Activated CD4-positive, alpha-beta T cell treated with anti-CD3 and anti-CD28 coated beads, Interleukin-2, amount 50 U/mL, for 48 hours (primary cell): ENCODE measurements around the gene TVP23C.

ENCODE experiments used
- DNase-seq, 2 experiments: peaks; one replicate each; pipeline ENCODE4 v3.0.0-alpha.2; 2020

The TVP23C gene

DNA sequence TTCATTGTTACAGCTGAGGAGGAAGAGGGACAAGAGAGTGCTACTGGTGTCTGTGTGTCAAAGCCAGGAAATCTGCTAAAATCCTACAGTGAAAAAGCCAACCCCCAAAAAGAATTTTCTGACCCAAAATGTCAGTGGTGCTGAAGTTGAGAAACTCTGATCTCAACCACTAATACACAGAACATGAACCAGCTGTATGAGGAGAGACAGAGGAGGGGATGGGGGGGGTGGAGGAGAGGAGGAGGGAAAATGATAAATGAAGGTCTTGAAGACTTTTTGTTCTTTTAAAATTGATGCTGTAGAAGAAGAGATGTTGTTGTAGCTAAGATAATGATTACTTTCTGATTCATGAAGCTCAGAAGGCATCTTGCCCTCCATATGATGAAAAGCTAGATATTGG is 68.5 kb downstream of the TVP23C start:
- no peak for DNase-seq

DNA sequence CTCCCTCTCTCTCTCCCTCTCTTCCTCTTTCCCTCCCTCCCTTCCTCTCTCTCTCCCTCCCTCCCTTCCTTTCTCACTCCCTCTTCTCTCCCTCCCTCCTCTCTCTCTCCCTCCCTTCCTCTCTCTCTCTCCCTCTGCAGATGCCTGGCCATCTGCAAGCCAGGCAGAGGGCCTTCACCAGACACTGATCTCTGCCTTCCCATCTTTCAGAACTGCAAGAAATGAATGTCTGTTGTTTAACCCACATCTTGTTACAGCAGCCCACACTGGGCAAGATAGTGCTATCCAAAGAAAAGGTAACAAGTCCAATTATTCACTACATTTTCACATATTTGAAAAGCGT is 69.6 kb downstream of the TVP23C start:
- DNase-seq: no peak

DNA sequence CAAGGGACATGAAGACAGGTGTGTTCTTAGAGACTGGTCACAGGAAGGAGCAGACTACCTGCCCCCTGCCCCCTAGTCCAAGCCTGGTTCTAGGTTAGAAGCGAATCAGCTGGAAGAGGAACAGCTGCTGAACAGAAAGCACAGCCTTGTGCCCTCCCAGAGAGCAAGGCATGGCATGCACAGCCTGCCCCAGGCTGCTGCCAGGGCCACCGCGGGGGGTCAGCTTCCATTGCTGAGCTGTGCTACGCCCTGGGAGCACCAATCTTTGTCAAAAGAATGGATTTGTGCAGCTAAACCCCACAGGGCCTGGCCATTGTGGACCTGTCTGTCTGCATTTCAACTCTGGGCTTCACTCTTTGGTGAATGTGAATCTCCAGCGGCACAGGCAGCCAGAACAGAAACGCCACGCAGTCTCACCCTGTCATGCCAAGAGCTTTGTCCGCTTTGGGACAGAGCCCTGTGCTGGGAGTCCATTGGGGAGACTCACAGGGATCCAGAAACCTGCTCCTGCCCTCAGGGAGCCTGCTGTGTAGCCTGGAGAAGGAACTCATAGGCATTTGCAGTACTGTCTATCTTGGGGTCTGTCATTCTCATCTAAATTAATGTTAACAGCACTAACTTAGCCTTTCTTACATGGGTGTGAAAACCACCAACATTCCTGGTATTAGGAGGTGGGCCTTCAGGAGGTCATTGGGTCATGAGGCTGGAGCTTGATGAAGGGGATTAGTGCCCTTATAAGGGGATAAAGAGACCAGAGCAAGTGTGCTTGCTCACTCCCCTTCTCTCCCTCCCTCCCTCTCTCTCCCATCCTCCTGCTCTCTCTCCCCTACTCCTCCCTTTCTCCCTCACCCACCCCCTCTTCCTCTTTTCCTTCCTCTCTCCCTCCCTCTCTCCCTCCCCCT is 70.2 kb downstream of the TVP23C start:
- DNase-seq: no peak

DNA sequence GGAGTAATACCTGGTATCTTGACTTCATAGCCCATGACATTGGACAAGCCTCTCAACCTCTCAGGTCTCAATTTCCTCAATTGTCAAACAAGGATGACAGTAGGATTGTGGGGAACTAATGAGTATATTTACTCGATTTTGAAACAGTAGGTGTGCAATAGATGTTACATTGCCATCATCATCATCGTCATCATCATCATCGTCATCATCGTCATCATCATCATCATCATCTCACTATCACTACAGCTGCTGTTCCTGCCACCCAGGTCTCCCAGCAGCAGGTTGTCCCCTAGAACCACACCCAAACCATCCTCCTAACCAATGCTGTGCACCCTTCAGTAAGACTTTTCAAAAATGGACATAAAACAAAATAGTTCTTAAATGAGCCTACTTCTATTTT is 71.1 kb downstream of the TVP23C start:
- no peak for DNase-seq

DNA sequence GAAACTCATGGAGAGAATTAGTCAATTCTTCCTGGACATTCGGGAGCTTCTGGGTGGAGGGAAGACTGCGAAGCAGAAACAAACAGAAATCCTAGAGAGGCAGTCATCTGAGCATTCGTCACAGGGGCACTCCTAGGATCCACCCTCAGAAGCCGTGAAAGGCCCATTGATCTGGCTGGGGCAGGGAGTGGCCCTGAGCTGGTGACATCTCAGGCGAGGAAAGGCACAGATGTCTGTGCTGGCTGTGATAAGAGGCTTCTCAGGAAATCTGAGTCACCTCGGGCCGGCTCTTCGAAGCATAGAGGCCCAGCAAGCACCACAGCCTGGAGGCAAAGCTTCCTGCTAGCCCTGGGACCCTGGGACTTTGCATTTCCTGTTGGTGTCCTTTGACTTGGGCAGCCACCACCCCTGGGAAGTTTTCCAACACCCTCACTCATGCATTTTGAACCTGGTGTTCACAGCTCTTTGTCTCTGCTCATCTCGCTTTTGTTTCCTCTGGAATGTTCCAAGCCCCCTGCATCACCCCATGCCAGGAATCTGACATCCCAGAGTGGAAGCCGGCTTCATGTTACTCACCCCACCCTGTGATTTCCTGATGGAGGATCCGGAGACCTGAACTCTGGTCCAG is 72.5 kb downstream of the TVP23C start:
- peak; percentile 5 to 17 for DNase-seq

DNA sequence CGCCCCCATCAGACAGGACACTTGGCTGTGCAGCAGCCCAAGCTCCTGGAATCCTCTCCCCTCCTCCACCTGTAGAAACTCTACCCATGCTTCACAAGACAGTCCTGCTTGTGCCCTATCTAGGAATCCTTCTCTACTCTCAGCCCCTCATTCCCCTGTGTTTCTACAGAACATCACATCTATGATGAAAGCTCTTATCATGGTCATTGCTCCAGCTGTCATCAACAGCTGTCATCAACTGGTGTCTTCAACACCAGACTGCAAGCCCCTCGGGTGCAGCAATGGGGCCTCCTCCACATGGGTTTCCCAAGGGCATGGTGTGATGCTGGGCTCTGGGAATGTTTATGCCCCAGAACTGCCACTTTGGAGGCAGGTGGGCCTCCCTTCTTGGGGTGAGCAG is 74.7 kb downstream of the TVP23C start:
- no peak for DNase-seq

DNA sequence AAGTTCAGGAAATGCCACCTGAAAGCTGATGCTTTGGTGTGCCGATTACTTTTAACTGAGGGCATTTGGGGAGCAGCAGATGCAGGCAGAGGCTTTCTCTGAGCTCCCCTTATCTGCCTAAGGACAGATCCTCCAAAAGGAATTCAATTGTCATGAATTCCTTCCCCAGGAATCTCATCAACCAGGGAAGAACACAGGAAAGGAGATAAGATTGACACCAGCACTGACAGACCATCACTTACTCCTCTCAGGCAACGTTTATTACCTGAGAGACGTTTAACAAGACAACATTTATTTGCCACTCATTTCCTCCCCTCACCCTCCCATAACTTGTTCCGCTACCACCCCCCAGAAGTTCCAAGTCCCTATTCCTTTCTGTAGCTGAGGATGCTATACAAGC is 78.2 kb downstream of the TVP23C start:
- DNase-seq: no peak

DNA sequence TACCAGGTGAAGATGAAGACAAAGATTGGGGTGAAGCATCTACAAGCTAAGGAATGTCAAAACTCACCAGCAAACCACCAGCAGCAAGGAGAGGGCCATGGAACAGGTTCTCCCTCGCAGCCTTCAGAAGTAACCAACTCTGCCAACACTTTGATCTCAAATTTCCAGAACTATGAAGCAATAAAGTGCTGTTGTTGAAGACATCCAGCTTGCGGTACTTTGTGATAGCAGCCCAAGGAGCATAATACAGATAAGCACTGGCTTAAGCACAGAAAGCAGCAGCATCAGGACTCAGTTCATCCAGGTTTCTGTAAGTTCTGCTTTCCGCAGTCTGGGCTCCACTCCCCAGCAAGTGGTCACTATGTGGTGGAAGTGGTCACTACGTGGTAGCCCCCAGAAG is 79.9 kb downstream of the TVP23C start:
- no peak for DNase-seq

DNA sequence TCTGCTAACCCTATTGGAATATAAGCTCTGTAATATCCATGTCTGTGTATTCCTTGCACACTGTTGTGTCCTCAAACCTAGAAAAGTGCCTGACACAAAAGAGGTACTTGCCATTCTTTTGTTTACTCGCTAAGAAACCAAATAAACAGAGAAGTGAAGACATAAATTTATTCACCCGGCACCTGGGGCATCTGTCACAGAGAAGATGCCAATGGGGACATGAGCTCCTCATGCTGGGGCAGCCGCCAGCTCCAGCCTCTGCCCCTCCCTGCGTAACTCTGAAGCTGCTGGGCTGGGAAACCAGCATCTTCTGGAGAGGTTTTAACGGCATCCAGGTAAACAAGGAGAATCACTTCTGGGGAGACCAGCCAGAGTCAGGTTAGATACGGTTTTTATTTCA is 80.8 kb downstream of the TVP23C start:
- no peak for DNase-seq

DNA sequence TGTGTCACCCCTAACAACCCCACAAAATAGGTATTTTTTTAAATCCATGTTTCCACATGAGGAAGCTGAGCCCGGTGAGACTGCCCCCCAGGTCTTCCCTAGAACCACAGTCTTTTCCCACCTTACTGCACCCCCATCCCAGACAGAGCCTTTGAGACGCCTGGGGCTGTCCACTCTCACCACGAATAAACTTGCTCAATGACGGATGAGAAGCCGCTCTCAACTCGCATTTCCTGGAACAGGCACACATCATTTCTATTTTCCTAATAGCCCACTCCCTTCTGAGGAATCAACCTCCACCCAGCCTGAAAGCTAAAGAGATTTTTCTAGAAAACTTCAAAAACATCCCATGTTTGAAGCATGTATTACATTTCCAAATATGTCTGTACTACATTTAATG is 81.8 kb downstream of the TVP23C start:
- no peak for DNase-seq

DNA sequence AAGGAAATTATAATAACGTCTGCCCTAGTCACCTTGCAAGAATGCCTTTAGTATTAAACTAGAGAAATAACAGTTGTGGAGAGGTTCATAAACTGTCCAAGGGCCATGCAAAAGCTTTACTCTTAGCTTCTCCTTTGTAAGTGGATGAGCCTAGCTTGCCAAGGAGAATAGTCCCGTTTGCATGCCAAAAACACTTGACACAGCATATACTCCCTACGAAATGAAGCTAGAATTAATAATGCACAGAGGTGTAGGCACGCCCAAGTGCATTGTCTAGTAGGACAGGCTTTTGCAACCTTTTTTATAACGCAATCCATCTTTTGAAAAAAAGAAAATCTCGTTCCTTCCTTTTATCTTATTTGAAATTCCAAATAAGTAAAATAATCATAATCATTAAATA is 83.1 kb downstream of the TVP23C start:
- no peak for DNase-seq

DNA sequence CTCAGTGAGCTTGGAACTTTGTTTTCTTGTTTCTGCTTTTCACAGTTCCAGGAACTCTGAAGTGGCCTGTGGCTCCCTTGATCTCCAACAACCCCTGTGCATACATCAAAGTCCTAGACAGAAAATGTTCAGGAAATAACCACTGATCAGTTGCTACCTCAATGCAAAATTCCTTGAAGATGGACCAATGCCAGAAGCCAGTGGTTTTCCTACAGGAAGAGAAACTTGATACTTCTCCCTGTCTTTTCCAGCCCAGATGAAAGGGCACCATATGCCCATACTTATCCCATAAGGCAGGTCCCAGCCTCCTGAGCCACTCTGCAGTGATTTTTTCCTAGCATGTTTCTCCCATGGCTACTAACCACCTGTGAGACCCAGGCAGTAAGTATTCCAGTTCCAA is 83.6 kb downstream of the TVP23C start:
- no peak for DNase-seq

DNA sequence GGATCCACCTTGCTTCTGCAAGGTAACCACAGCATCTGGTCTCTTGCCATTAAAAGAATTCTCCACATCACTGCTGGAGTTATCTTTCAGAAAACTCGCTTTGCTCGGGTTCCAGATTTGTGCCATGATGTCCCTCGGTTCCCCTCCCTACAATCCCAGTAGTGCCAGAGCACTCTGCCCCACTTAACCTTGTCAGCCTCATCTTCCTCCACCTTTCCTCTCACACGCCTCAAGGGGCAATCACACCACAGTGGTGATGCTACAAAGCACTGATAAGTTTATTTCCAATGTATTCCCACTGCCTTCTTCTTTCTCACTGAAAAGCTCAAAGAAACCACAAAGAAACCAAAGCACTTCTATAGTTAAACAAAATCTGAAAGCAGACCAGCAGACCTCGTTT is 84.4 kb downstream of the TVP23C start:
- no peak for DNase-seq

DNA sequence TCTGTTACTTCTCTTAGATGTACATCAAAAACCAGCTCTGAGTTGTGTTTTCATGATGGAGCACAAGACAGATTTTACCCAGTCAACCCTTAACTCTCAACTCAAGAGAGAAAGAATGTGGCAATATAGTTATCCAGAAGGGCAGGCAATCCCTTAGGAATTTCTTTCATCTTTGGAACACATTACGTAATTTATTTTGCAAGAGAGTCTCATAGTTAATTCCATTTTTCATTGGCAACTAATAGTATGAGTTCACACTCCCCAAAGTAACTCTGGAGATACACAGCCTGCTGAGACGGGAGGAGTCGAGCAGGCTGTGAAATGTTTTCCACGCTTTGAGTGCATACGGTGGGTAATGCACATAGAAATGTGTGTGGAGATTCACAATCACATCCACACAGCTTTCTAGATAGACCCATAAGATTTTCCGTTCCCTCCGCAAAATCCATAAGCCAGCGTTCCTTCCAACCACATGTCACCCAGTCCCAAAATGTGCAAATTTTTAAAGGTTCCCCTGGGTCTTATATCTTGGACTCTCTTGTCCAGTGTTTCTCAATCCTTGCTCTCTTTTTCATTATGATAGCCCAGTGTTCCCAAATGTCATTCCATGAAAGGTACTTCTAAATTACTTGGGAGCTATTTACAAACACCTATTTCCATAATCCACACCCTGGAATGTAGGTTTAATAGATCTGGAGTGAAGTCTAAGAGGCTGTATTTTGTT is 87.5 kb downstream of the TVP23C start:
- no peak for DNase-seq

DNA sequence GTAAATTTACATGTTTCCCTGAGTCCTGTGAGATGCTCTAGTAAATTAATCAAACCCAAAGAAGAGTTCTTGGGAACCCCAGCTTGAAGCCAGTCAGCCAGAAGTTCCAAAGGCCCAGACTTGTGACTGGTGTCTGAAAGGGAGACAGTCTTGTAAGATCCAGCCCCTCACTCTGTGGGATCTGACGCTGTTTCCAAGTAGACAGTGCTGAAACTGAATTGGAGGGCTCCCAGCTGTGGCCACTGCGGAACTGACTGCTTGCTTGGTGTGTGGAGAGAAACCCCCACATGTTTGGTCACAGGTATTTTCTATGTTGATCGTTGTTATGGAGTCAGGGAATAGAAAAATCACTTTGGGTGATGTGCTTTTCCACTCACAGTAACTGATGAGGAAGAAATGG is 90.4 kb downstream of the TVP23C start:
- DNase-seq: no peak

DNA sequence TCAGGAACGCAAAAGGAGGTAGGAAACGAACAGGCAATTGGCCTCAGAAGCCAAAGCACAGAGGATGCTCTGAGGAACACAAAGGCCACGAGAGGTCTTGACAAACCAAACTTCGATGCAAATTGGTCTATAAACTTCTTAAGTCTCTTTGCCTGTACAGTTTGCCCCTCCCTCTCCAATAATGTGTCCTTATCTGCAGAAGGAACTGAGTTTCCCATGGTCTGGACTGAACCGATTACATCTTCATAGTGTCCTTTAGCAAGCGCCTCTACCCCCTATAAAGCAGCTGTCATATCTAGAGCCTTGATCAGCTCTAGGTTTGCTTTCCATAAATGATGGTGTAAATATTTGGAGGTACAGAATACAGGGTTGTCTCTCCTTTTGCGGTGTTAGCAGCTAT is 92.7 kb downstream of the TVP23C start:
- no peak for DNase-seq

DNA sequence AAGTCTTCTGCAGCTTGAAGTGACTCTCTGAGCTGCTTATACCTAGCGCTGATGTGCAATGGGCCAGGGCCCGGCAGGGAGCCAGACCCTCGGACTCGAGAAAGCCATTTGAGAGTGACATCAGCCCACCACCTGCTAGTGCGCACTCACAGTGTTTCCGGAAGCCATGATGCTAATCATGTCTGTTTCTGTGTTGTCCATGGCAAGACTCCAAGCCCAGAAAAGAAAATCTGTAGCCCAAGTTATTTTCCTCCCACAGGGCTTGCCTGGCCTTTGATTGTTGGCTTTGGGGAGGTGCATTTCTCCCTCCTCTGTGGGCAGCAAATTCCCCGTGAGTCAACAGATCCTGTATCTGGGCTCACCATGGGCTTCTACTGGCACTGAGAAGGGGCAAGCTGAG is 94.0 kb downstream of the TVP23C start:
- no peak for DNase-seq

DNA sequence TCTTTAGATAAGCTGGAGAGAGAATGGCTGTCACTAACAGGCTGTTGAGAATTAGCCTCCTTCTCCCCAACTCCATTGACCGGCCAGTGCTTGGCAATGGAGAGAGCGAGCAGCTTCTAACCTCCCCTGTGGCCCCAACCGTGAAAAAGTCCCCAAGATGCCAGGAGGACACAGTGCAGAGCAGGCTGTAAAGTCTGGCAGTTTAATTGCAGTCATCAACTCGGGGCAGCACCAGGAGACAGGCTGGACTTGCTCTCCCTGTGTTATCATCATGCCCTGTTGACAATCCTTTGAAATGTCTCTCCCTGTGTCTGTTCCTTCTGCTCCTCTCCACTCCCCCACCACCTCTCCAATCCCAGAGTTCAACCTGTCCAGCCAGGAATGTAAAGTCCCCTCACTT is 95.2 kb downstream of the TVP23C start:
- DNase-seq: no peak

DNA sequence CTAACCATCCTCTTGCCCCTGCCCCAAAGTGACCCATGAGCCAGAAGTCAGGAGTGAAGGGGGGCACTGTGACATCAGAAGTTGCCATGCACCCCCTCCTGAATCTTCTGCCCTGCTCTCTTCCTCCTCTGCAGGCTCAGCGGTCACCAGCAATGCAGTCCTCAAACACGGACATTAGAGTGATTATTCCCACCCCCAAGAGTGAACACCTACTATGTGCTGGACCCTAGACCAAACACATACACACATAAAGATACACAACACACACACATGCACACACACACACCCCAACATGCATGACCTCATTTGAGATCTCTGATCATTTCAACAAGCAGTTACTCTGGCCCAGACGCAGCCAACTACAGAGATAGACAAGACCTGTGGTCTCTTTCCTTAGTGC is 95.7 kb downstream of the TVP23C start, which contains the start of gene CDRT4:
Gene CDRT4, minus strand, starts transcription at position 30 of the 400 bp plus-strand sequence. CDS start 27,383 bp downstream, outside the sequence.
- no peak for DNase-seq

DNA sequence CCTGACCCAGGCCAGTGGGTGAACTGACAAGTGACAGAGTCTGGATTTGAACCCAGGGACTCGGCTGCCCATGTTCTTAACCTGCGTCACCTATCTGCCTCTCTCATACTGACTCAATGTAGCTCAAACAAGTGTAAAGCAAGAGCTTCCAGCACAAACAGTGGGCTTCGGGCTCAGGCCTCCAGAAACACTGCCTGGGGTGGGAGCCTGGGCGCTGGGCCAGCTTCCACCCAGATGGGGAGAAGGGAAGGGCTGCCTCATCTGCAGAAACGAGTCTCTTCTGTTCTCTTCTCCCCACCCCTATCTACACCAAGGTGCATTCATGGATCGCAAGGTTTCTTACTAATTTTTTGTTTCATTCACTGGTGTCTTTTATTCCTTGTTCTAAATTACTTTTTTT is 97.2 kb downstream of the TVP23C start:
- no peak for DNase-seq

DNA sequence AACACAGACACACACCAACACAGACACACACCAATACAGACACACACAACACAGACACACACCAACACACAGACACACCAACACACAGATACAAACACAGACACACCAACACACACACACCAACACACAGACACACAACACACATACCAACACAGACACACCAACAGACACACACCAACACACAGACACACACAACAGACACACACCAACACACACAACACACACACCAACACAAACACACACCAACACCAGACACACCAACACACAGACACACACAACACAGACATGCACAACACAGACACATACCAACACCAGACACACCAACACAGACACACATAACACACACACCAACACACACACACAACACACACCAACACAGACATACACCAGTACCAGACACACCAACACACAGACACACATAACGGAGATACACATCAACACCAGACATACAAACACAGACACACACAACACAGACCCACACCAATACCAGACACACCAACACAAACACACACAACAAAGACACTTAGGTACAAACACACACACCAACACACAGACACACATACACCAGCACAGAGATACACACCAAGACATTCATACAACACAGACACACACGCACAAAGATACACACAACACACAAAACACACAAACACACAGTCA is 98.1 kb downstream of the TVP23C start:
- no peak for DNase-seq

DNA sequence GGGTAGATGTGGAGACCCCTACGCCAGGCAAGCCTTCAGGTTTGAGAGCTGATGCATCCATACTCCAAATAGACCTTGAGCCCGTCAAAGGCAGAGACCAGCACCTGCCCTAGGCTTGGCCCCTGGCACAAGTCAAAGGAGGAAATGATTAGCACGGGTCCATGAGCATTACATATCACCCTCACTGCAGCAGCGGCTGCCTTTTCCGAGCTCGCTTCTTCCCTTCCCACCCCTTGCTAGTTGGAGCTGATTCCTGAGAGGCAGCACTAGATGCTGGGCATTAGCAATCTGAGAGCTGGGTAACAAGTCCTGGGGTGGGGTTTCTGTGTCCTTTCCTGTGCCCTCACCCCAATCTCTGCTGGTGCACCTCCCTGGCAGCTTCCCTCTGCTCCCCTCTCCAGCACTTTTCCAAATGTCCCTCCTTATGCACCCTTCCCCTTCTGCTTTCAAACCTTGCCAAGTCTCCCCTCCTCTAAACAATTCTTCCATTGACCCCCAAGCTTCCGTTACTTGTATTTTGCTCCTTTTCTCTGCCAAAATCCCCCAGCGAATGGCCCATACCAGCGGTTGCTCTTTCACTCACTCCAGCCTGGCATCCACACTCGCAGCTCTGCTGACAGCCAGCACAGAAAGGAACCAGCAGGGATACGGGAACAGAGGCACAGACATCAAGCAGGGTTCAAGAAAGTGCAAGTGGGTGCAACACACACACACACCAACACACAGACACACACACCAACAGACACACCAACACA is 98.9 kb downstream of the TVP23C start:
- DNase-seq: no peak
